ENCODE results near the gene HRH4.

Gene HRH4

GRCh38 chr18:24426073-24426397 is 34.4 kb upstream of the HRH4 start:
- Histone ChIP-seq H4K5ac (ENCODE audit: low read length) (peak overlapping the region; percentile 85), H3K9ac (ENCODE audit: low read length) (peak overlapping the region; percentile 83), H2BK120ac (ENCODE audit: low read depth, low read length) (no peak overlapping the region), H3K27me3 (ENCODE audit: insufficient read depth, low read length, poor library complexity) (no peaks in the 10 kb centered on the region), H3K4ac (ENCODE audit: low read depth, low read length) (no peak overlapping the region), H3K79me2 (ENCODE audit: control insufficient read depth, insufficient read depth, low read length) (no peaks in the 10 kb centered on the region), H2BK15ac (replicated peaks; ENCODE audit: low read depth) (no peak overlapping the region), H3K4me3 (ENCODE audit: low read length) (peak overlapping the region; percentile 54), H2BK5ac (ENCODE audit: low read length) (no peak overlapping the region), H3K36me3 (ENCODE audit: control insufficient read depth, insufficient read depth, low read length) (no peaks in the 10 kb centered on the region), H3K79me1 (ENCODE audit: low read length) (peaks cover 2% of the 10 kb centered on the region), H3K27ac (ENCODE audit: low read depth, low read length) (peak overlapping the region; percentile 91), H3K18ac (ENCODE audit: low read length) (peak overlapping the region; percentile 75), H3K4me1 (ENCODE audit: control insufficient read depth, low read depth, low read length) (no peaks in the 10 kb centered on the region), H3K56ac (ENCODE audit: low read length) (peak overlapping the region; percentile 92), H4K8ac (ENCODE audit: low read depth, low read length) (peak overlapping the region; percentile 100), H3K23ac (ENCODE audit: low read length) (no peak overlapping the region), H2AK5ac (ENCODE audit: low read length) (no peak overlapping the region), H3K4me2 (ENCODE audit: low read length) (peak overlapping the region; percentile 57)
- no peak for DNase-seq
- no CpG with 5 or more reads among the region's 11 CpGs for WGBS (ENCODE audit: extremely low coverage, insufficient coverage, low lambda C conversion rate)

- no peaks in the 10 kb centered on the region for H3K4me1 ChIP-seq (ENCODE audit: control insufficient read depth, low read depth, low read length)
- H4K5ac ChIP-seq (ENCODE audit: low read length): peak within 1 kb of the TSS; percentile 85
- H2BK5ac ChIP-seq (ENCODE audit: low read length): peak within 1 kb of the TSS; percentile 72
- WGBS (ENCODE audit: extremely low coverage, insufficient coverage, low lambda C conversion rate): no CpG with 5 or more reads among the region's 82 CpGs
- peak within 1 kb of the TSS; percentile 96 for H3K27ac ChIP-seq (ENCODE audit: low read depth, low read length)
- H2BK120ac ChIP-seq (ENCODE audit: low read depth, low read length): no peak within 1 kb of the TSS
- H3K4me3 ChIP-seq (ENCODE audit: low read length): peak within 1 kb of the TSS; percentile 78
- peak within 1 kb of the TSS; percentile 75 for H3K18ac ChIP-seq (ENCODE audit: low read length)
- H3K4me2 ChIP-seq (ENCODE audit: low read length): peak within 1 kb of the TSS; percentile 76
- no peak within 1 kb of the TSS for H2BK15ac ChIP-seq (replicated peaks; ENCODE audit: low read depth)
- H3K27me3 ChIP-seq (ENCODE audit: insufficient read depth, low read length, poor library complexity): no peaks in the 10 kb centered on the region
- H3K23ac ChIP-seq (ENCODE audit: low read length): peak within 1 kb of the TSS; percentile 72
- H2AK5ac ChIP-seq (ENCODE audit: low read length): no peak within 1 kb of the TSS
- peak within 1 kb of the TSS; percentile 100 for H4K8ac ChIP-seq (ENCODE audit: low read depth, low read length)
- peak within 1 kb of the TSS; percentile 61 for H3K4ac ChIP-seq (ENCODE audit: low read depth, low read length)
- DNase-seq: peak; percentile 96
- peak within 1 kb of the TSS; percentile 97 for H3K56ac ChIP-seq (ENCODE audit: low read length)
- no peaks in the 10 kb centered on the region for H3K36me3 ChIP-seq (ENCODE audit: control insufficient read depth, insufficient read depth, low read length)
- peaks cover 2% of the 10 kb centered on the region for H3K79me1 ChIP-seq (ENCODE audit: low read length)
- H3K79me2 ChIP-seq (ENCODE audit: control insufficient read depth, insufficient read depth, low read length): no peaks in the 10 kb centered on the region
- H3K9ac ChIP-seq (ENCODE audit: low read length): peak within 1 kb of the TSS; percentile 96
Observed at GRCh38 chr18:24426398-24427294, 33.8 kb upstream of the HRH4 start, which contains the start of gene IMPACT. IMPACT (plus strand) TSS chr18:24426670; CDS start chr18:24426757, 87 bp downstream.

- Histone ChIP-seq H2BK120ac (ENCODE audit: low read depth, low read length) (no peak overlapping the region), H3K4me1 (ENCODE audit: control insufficient read depth, low read depth, low read length) (no peaks in the 10 kb centered on the region), H3K23ac (ENCODE audit: low read length) (no peak overlapping the region), H3K4me3 (ENCODE audit: low read length) (peak overlapping the region; percentile 78), H3K56ac (ENCODE audit: low read length) (peak overlapping the region; percentile 97), H3K4me2 (ENCODE audit: low read length) (peak overlapping the region; percentile 76), H2BK15ac (replicated peaks; ENCODE audit: low read depth) (no peak overlapping the region), H3K79me1 (ENCODE audit: low read length) (peaks cover 2% of the 10 kb centered on the region), H3K9ac (ENCODE audit: low read length) (peak overlapping the region; percentile 96), H3K79me2 (ENCODE audit: control insufficient read depth, insufficient read depth, low read length) (no peaks in the 10 kb centered on the region), H2AK5ac (ENCODE audit: low read length) (no peak overlapping the region), H4K8ac (ENCODE audit: low read depth, low read length) (peak overlapping the region; percentile 13), H3K27ac (ENCODE audit: low read depth, low read length) (no peak overlapping the region), H3K27me3 (ENCODE audit: insufficient read depth, low read length, poor library complexity) (no peaks in the 10 kb centered on the region), H4K5ac (ENCODE audit: low read length) (no peak overlapping the region), H3K36me3 (ENCODE audit: control insufficient read depth, insufficient read depth, low read length) (no peaks in the 10 kb centered on the region), H2BK5ac (ENCODE audit: low read length) (no peak overlapping the region), H3K4ac (ENCODE audit: low read depth, low read length) (no peak overlapping the region), H3K18ac (ENCODE audit: low read length) (peak overlapping the region; percentile 75)
- WGBS (ENCODE audit: extremely low coverage, insufficient coverage, low lambda C conversion rate): no CpG with 5 or more reads among the region's 3 CpGs
- DNase-seq: peak; percentile 46
Observed at GRCh38 chr18:24427484-24427883, 33.0 kb upstream of the HRH4 start.

- DNase-seq: no peak
- Histone ChIP-seq H3K36me3 (ENCODE audit: control insufficient read depth, insufficient read depth, low read length) (no peaks in the 10 kb centered on the region), H3K27ac (ENCODE audit: low read depth, low read length) (no peak overlapping the region), H4K5ac (ENCODE audit: low read length) (no peak overlapping the region), H3K79me1 (ENCODE audit: low read length) (peaks cover 2% of the 10 kb centered on the region), H3K9ac (ENCODE audit: low read length) (no peak overlapping the region), H4K8ac (ENCODE audit: low read depth, low read length) (no peak overlapping the region), H2BK15ac (replicated peaks; ENCODE audit: low read depth) (no peak overlapping the region), H3K4me2 (ENCODE audit: low read length) (no peak overlapping the region), H3K56ac (ENCODE audit: low read length) (no peak overlapping the region), H3K4me3 (ENCODE audit: low read length) (no peak overlapping the region), H2BK120ac (ENCODE audit: low read depth, low read length) (no peak overlapping the region), H3K79me2 (ENCODE audit: control insufficient read depth, insufficient read depth, low read length) (no peaks in the 10 kb centered on the region), H3K27me3 (ENCODE audit: insufficient read depth, low read length, poor library complexity) (no peaks in the 10 kb centered on the region), H3K4ac (ENCODE audit: low read depth, low read length) (no peak overlapping the region), H3K23ac (ENCODE audit: low read length) (no peak overlapping the region), H3K18ac (ENCODE audit: low read length) (no peak overlapping the region), H3K4me1 (ENCODE audit: control insufficient read depth, low read depth, low read length) (no peaks in the 10 kb centered on the region), H2BK5ac (ENCODE audit: low read length) (no peak overlapping the region), H2AK5ac (ENCODE audit: low read length) (no peak overlapping the region)
- no CpG with 5 or more reads among the region's 3 CpGs for WGBS (ENCODE audit: extremely low coverage, insufficient coverage, low lambda C conversion rate)
Observed at GRCh38 chr18:24428709-24429108, 31.7 kb upstream of the HRH4 start.

- Histone ChIP-seq H3K23ac (ENCODE audit: low read length) (no peak overlapping the region), H3K27me3 (ENCODE audit: insufficient read depth, low read length, poor library complexity) (no peaks in the 10 kb centered on the region), H3K79me2 (ENCODE audit: control insufficient read depth, insufficient read depth, low read length) (no peaks in the 10 kb centered on the region), H3K56ac (ENCODE audit: low read length) (no peak overlapping the region), H3K18ac (ENCODE audit: low read length) (no peak overlapping the region), H2BK120ac (ENCODE audit: low read depth, low read length) (no peak overlapping the region), H3K27ac (ENCODE audit: low read depth, low read length) (no peak overlapping the region), H3K4me1 (ENCODE audit: control insufficient read depth, low read depth, low read length) (no peaks in the 10 kb centered on the region), H3K9ac (ENCODE audit: low read length) (no peak overlapping the region), H2BK15ac (replicated peaks; ENCODE audit: low read depth) (no peak overlapping the region), H3K4me2 (ENCODE audit: low read length) (no peak overlapping the region), H2BK5ac (ENCODE audit: low read length) (no peak overlapping the region), H3K4me3 (ENCODE audit: low read length) (no peak overlapping the region), H2AK5ac (ENCODE audit: low read length) (no peak overlapping the region), H3K4ac (ENCODE audit: low read depth, low read length) (no peak overlapping the region), H3K79me1 (ENCODE audit: low read length) (peaks cover 2% of the 10 kb centered on the region), H4K8ac (ENCODE audit: low read depth, low read length) (no peak overlapping the region), H4K5ac (ENCODE audit: low read length) (no peak overlapping the region), H3K36me3 (ENCODE audit: control insufficient read depth, insufficient read depth, low read length) (no peaks in the 10 kb centered on the region)
- no peak for DNase-seq
- WGBS (ENCODE audit: extremely low coverage, insufficient coverage, low lambda C conversion rate): no CpG with 5 or more reads among the region's 4 CpGs
Observed at GRCh38 chr18:24429188-24429587, 31.2 kb upstream of the HRH4 start.

Measured in mesendoderm (in vitro differentiated cells).